ENCODE measurements around the gene EPB41L1.

The EPB41L1 gene

GRCh38 chr20:36241678-36242077 lies 87.1 kb downstream of the EPB41L1 start:
- no peak for TF ChIP-seq POLR2AphosphoS5 (IDR thresholded peaks at IDR 0.05; ENCODE audit: low read depth, low read length)
- TF ChIP-seq TAF1 (IDR thresholded peaks at IDR 0.05; ENCODE audit: borderline replicate concordance, insufficient read depth, low read length) = no peak
- TF ChIP-seq SIN3A (IDR thresholded peaks at IDR 0.05; ENCODE audit: borderline replicate concordance, insufficient read depth, low read length) = no peak
- TF ChIP-seq REST (IDR thresholded peaks at IDR 0.05; ENCODE audit: insufficient read depth in 1 of 2, low read depth in 2 of 2, low read length in 2 of 2) = no peak

GRCh38 chr20:36243726-36244125 lies 89.2 kb downstream of the EPB41L1 start:
- no peak for TF ChIP-seq TAF1 (IDR thresholded peaks at IDR 0.05; ENCODE audit: borderline replicate concordance, insufficient read depth, low read length)
- no peak for TF ChIP-seq SIN3A (IDR thresholded peaks at IDR 0.05; ENCODE audit: borderline replicate concordance, insufficient read depth, low read length)
- no peak for TF ChIP-seq POLR2AphosphoS5 (IDR thresholded peaks at IDR 0.05; ENCODE audit: low read depth, low read length)
- TF ChIP-seq FOXP2 (optimal IDR thresholded peaks at IDR 0.05; ENCODE audit: borderline replicate concordance, extremely low read depth, extremely low read length, insufficient read depth) = no peak
- TF ChIP-seq REST (IDR thresholded peaks at IDR 0.05; ENCODE audit: insufficient read depth in 1 of 2, low read depth in 2 of 2, low read length in 2 of 2) = no peak

- TF ChIP-seq POLR2AphosphoS5 (IDR thresholded peaks at IDR 0.05; ENCODE audit: low read depth, low read length) = no peak
- TF ChIP-seq TAF1 (IDR thresholded peaks at IDR 0.05; ENCODE audit: borderline replicate concordance, insufficient read depth, low read length) = no peak
- no peak for TF ChIP-seq SIN3A (IDR thresholded peaks at IDR 0.05; ENCODE audit: borderline replicate concordance, insufficient read depth, low read length)
- TF ChIP-seq FOXP2 (optimal IDR thresholded peaks at IDR 0.05; ENCODE audit: borderline replicate concordance, extremely low read depth, extremely low read length, insufficient read depth) = no peak
- no peak for TF ChIP-seq REST (IDR thresholded peaks at IDR 0.05; ENCODE audit: insufficient read depth in 1 of 2, low read depth in 2 of 2, low read length in 2 of 2)
Measured at GRCh38 chr20:36246401-36246800, 91.9 kb downstream of the EPB41L1 start.

GRCh38 chr20:36248836-36249235 lies 94.3 kb downstream of the EPB41L1 start:
- TF ChIP-seq TAF1 (IDR thresholded peaks at IDR 0.05; ENCODE audit: borderline replicate concordance, insufficient read depth, low read length) = no peak
- no peak for TF ChIP-seq FOXP2 (optimal IDR thresholded peaks at IDR 0.05; ENCODE audit: borderline replicate concordance, extremely low read depth, extremely low read length, insufficient read depth)
- no peak for TF ChIP-seq POLR2AphosphoS5 (IDR thresholded peaks at IDR 0.05; ENCODE audit: low read depth, low read length)
- no peak for TF ChIP-seq SIN3A (IDR thresholded peaks at IDR 0.05; ENCODE audit: borderline replicate concordance, insufficient read depth, low read length)
- no peak for TF ChIP-seq REST (IDR thresholded peaks at IDR 0.05; ENCODE audit: insufficient read depth in 1 of 2, low read depth in 2 of 2, low read length in 2 of 2)

- no peak for TF ChIP-seq POLR2AphosphoS5 (IDR thresholded peaks at IDR 0.05; ENCODE audit: low read depth, low read length)
Measured at GRCh38 chr20:36249450-36249849, 94.9 kb downstream of the EPB41L1 start.

Measured in PFSK-1 (cell line).